K562 (cell line): ENCODE measurements around the gene TMEM131. TPM values are rescaled to one million over a fixed set of nuclear protein-coding genes. Genes with fewer than 3 reads are reported as not detected.
A peak's percentile ranks its signal among the peaks of the same experiment; 100 is the strongest.

Experiments used
- ATAC-seq: fragments of 200-7000 bp; cut with Tn5 transposase; 3 replicates; pipeline ENCODE4 v1.9.1; 2020; ENCODE audit warnings: moderate library complexity
- BruUV-seq: library from RNA; stranded (reverse); fragments of 400-500 nt; replicated peaks from 2 replicates; lab custom pipeline; 2021; lab: Mats Ljungman, UMichigan
- CTCF ChIA-PET: fragments of 300-600 bp; formaldehyde crosslinking; extraction: SDS; loops from one replicate; lab custom pipeline; 2021; ENCODE audit warnings: low intra/inter-chr PET ratio; lab: Yijun Ruan, JAX
- POLR2A ChIA-PET: fragments of 300-600, 350-650 bp; sonication (Branson Sonifier 250); formaldehyde crosslinking; extraction: SDS; loops from one replicate; lab custom pipeline; 2021; ENCODE audit warnings: antibody characterized with exemption, inconsistent platforms; lab: Yijun Ruan, JAX
- DNase-seq, 4 experiments: peaks; one replicate each; pipeline versions ENCODE4 v3.0.0 to v3.0.0-alpha.2; 2011 to 2018; ENCODE audit warnings: low spot score in 3 of 4, mixed read lengths in 3 of 4; ENCODE audit errors: extremely low read depth in 1 of 4
- FAIRE-seq: peaks from 2 replicates; lab custom pipeline; 2011; peaks lifted over from hg19 to GRCh38; lab: Jason Lieb, UNC
- H2AFZ ChIP-seq: 2 replicates; pipeline ENCODE4 v1.6.0; 2011; ENCODE audit warnings: low read depth, low read length, control low read depth, inconsistent platforms
- H3K27ac ChIP-seq: fragments of 200-600 bp; 3 replicates; pipeline ENCODE4 v1.8.0; 2011; ENCODE audit warnings: low read depth, mild to moderate bottlenecking, control low read depth, inconsistent platforms, low read length, moderate library complexity, mixed read lengths; ENCODE audit errors: extremely low read depth
- H3K27me3 ChIP-seq, 2 experiments: fragments of 300-600 bp in 1 of 2; 2 replicates in 1 of 2; 3 replicates in 1 of 2; pipeline versions ENCODE4 v1.6.0 to v1.8.0; 2011; ENCODE audit warnings: inconsistent platforms in 2 of 2, low read length in 2 of 2, mild to moderate bottlenecking in 1 of 2, mixed read lengths in 1 of 2, moderate library complexity in 1 of 2; ENCODE audit not compliant: control insufficient read depth in 2 of 2, insufficient read depth in 2 of 2
- H3K36me3 ChIP-seq: fragments of 300-600 bp; 3 replicates; pipeline ENCODE4 v1.8.0; 2011; ENCODE audit warnings: mild to moderate bottlenecking, low read length, inconsistent platforms; ENCODE audit not compliant: control insufficient read depth, insufficient read depth
- H3K4me1 ChIP-seq, 2 experiments: fragments of 200-600 bp in 1 of 2; replicated peaks in 1 of 2; 2 replicates in 1 of 2; 3 replicates in 1 of 2; pipeline versions ENCODE4 v1.5.1 to v1.8.0; 2011; ENCODE audit warnings: inconsistent platforms in 2 of 2, low read length in 2 of 2, mild to moderate bottlenecking in 1 of 2, mixed read lengths in 1 of 2, moderate library complexity in 1 of 2; ENCODE audit not compliant: control insufficient read depth in 2 of 2, insufficient read depth in 2 of 2
- H3K4me2 ChIP-seq: 2 replicates; pipeline ENCODE4 v1.6.1; 2011; ENCODE audit warnings: low read length, control low read depth, inconsistent platforms, mixed read lengths; ENCODE audit not compliant: insufficient read depth
- H3K4me3 ChIP-seq: fragments of 200-600 bp; sonication (generic), shearing (Covaris generic); 2 replicates; pipeline ENCODE4 v1.5.1; 2016; ENCODE audit warnings: control low read depth, inconsistent platforms
- H3K79me2 ChIP-seq: fragments of 200-600 bp; 3 replicates; pipeline ENCODE4 v1.8.0; 2011; ENCODE audit warnings: low read length, inconsistent platforms; ENCODE audit not compliant: control insufficient read depth, insufficient read depth
- H3K9ac ChIP-seq, 2 experiments: 2 replicates each; pipeline versions ENCODE4 v1.6.0 to v1.6.1; 2011; ENCODE audit warnings: low read depth in 2 of 2, low read length in 2 of 2, control low read depth in 1 of 2, inconsistent platforms in 1 of 2, mild to moderate bottlenecking in 1 of 2, mixed read lengths in 1 of 2; ENCODE audit not compliant: insufficient read depth in 1 of 2
- H3K9me1 ChIP-seq: one replicate; pipeline ENCODE4 v1.6.0; 2011; ENCODE audit warnings: inconsistent platforms, mild to moderate bottlenecking, low read length, moderate library complexity; ENCODE audit not compliant: control insufficient read depth, insufficient read depth
- H3K9me3 ChIP-seq: replicated peaks from 2 replicates; pipeline ENCODE4 v1.5.1; 2011; ENCODE audit warnings: low read depth, low read length, inconsistent platforms; ENCODE audit not compliant: control insufficient read depth, insufficient read depth
- H4K20me1 ChIP-seq: replicated peaks from 2 replicates; pipeline ENCODE4 v1.6.1; 2011; ENCODE audit warnings: low read length, inconsistent platforms, mixed read lengths; ENCODE audit not compliant: control insufficient read depth, insufficient read depth
- BMI1 ChIP-seq: fragments of 150-350 bp; IDR thresholded peaks from 2 replicates; pipeline ENCODE4 v1.6.1; 2014; ENCODE audit warnings: low read length
- CREB1 ChIP-seq, 2 experiments: sonication (generic) in 1 of 2; formaldehyde crosslinking in 1 of 2; IDR thresholded peaks; 2 replicates each; pipeline versions ENCODE4 v1.6.1 to v1.8.0; 2012 to 2022; ENCODE audit warnings: inconsistent platforms in 1 of 2, mild to moderate bottlenecking in 1 of 2, missing genetic modification reagents in 1 of 2, moderate library complexity in 1 of 2
- HMBOX1 ChIP-seq: sonication (generic); IDR thresholded peaks from 2 replicates; pipeline ENCODE4 v1.6.1; 2016
- IFI16 ChIP-seq: fragments of 250-450 bp; sonication (Bioruptor Pico); IDR thresholded peaks from 2 replicates; pipeline ENCODE4 v2.1.2; 2022; ENCODE audit warnings: mild to moderate bottlenecking, inconsistent platforms
- KAT7 ChIP-seq: sonication (generic); formaldehyde crosslinking; IDR thresholded peaks from 2 replicates; pipeline ENCODE4 v1.8.0; 2022; ENCODE audit warnings: missing genetic modification reagents, mild to moderate bottlenecking, borderline replicate concordance
- PRPF4 ChIP-seq: fragments of 200-400 bp; formaldehyde crosslinking; IDR thresholded peaks from one replicate; pipeline ENCODE4 v1.6.1; 2017; ENCODE audit warnings: low read length, low read depth, mild to moderate bottlenecking; ENCODE audit not compliant: insufficient read depth, poor library complexity, severe bottlenecking
- PTTG1 ChIP-seq: fragments of 450-650 bp; IDR thresholded peaks from 2 replicates; pipeline ENCODE4 v1.6.1; 2016; ENCODE audit warnings: low read depth, mild to moderate bottlenecking, missing genetic modification characterization, missing compliant biosample characterization
- SAP30 ChIP-seq: fragments of 200-600 bp; sonication (generic); IDR thresholded peaks from 2 replicates; pipeline ENCODE4 v1.6.1; 2012; ENCODE audit warnings: borderline replicate concordance, low read depth, mild to moderate bottlenecking, moderate library complexity, low read length, control low read depth, inconsistent platforms; ENCODE audit not compliant: insufficient read depth, poor library complexity, severe bottlenecking
- SIRT6 ChIP-seq: IDR thresholded peaks from one replicate; pipeline ENCODE4 v1.6.1; 2012; ENCODE audit warnings: low read depth, mild to moderate bottlenecking, control low read depth, inconsistent platforms, low read length, moderate library complexity
- SMARCC2 ChIP-seq: fragments of 450-650 bp; IDR thresholded peaks from 2 replicates; pipeline ENCODE4 v1.6.1; 2017; ENCODE audit warnings: antibody characterized with exemption, moderate library complexity, mild to moderate bottlenecking, low read depth
- SNIP1 ChIP-seq: fragments of 450-650 bp; IDR thresholded peaks from 2 replicates; pipeline ENCODE4 v1.7.1; 2017; ENCODE audit warnings: low read depth, mild to moderate bottlenecking
- TOE1 ChIP-seq, 2 experiments: fragments of 450-650 bp in 1 of 2; sonication (generic) in 1 of 2; formaldehyde crosslinking in 1 of 2; IDR thresholded peaks; 2 replicates each; pipeline versions ENCODE4 v1.7.1 to v1.8.0; 2016 to 2022; ENCODE audit warnings: borderline replicate concordance in 2 of 2, mild to moderate bottlenecking in 2 of 2, antibody characterized with exemption in 1 of 2, inconsistent platforms in 1 of 2, low read depth in 1 of 2, missing genetic modification reagents in 1 of 2, moderate library complexity in 1 of 2
- WGBS: fragments of 100-300 bp; shearing (Covaris generic); methylation state at CpG from one replicate; pipeline ENCODE4 v1.1.6; 2016; ENCODE audit warnings: low coverage, mixed read lengths; ENCODE audit not compliant: insufficient coverage; ENCODE audit errors: missing lambda C conversion rate; 5-methylcytosine and 5-hydroxymethylcytosine counted together
- in situ Hi-C: fragments of 300-500 bp; cut with MboI; formaldehyde crosslinking; loops from 4 replicates; pipeline ENCODE4 v1.15.0; 2018; ENCODE audit warnings: inconsistent platforms, mixed read lengths
- intact Hi-C: fragments of 100-400 bp; cut with micrococcal nuclease; formaldehyde crosslinking; loops from 2 replicates; pipeline ENCODE4 v1.14.2; 2022
- polyA plus RNA-seq, 8 experiments: library from polyadenylated mRNA; depleted of rRNA in 4 of 8; stranded (reverse) in 5 of 8; unstranded in 3 of 8; fragments of >200 nt; fragmentation: Nextera tagmentation in 2 of 8; fragmentation: Illumina TruSeq in 1 of 8; extraction: Ambion mirVana in 2 of 8; extraction: Trizol in 1 of 8; gene quantifications; 2 replicates each; pipeline versions ENCODE4 v1.2.1 to v1.2.3, GENCODE V29; 2011 to 2014; ENCODE audit warnings: inconsistent platforms in 1 of 8, missing spikeins in 1 of 8
- total RNA-seq, 7 experiments: library from RNA; depleted of rRNA in 6 of 7; stranded (reverse); fragments of >200 nt in 6 of 7; fragmentation: Illumina TruSeq in 2 of 7; extraction: Trizol in 2 of 7; gene quantifications; 2 replicates each; pipeline versions ENCODE4 v1.2.1 to v1.2.3, GENCODE V29; 2011 to 2021; ENCODE audit warnings: low replicate concordance in 1 of 7

Gene TMEM131
- total and polyA plus RNA-seq, 9 of the 15 experiments (the other 6 are each of a cell fraction or from before 2014, with no cell fraction given): 2.5 to 21.1 (median 12.4) TPM

- DNase-seq (no peak), ATAC-seq (no peak), FAIRE-seq (no peak)
- TSS peak; percentile 41 for BruUV-seq
- intact Hi-C loops (no loop called here), in situ Hi-C loops (no loop called here)
- Histone ChIP-seq H2AFZ (peak overlapping the region; percentile 99), H3K9me1 (no peaks in the 10 kb centered on the region), H3K4me2 (peak overlapping the region; percentile 94), H3K9me3 (no peaks in the 10 kb centered on the region), H3K79me2 (peaks cover 61% of the 10 kb centered on the region), H4K20me1 (peaks cover 4% of the 10 kb centered on the region; the same call in 1 of the 2 replicates), H3K4me3 (peak overlapping the region; percentile 86), H3K27ac (no peak overlapping the region; the same call in 2 of the 3 replicates), H3K9ac (peak overlapping the region in 1 of 2 experiments; percentile 88; a peak in 3 of 4 replicates), H3K27me3 (no peaks in the 10 kb centered on the region), H3K4me1 (peaks cover 6 to 12% of the 10 kb centered on the region in 2 experiments), H3K36me3 (no peaks in the 10 kb centered on the region)
- POLR2A ChIA-PET: interaction anchor here (1.0 kb wide), 1 partner anchor 27 kb away, joined by 3 read pairs; no protein-coding TSS in a partner anchor
- WGBS: 0% methylated on average over 4 of the region's 4 CpGs
- CTCF ChIA-PET: interaction anchor here (0.6 kb wide), 1 partner anchor 1874 kb away, joined by 3 read pairs; no protein-coding TSS in a partner anchor
- TF ChIP-seq KAT7 (CRISPR knock-in tag): no peak
- TF ChIP-seq TOE1 (IDR thresholded peaks at IDR 0.05; ENCODE audit: borderline replicate concordance): no peak
- no peak for TF ChIP-seq TOE1 (CRISPR knock-in tag; IDR thresholded peaks at IDR 0.05; ENCODE audit: borderline replicate concordance, low read depth)
- no peak for TF ChIP-seq IFI16 (CRISPR knock-in tag)
- TF ChIP-seq SNIP1: no peak
Measured at GRCh38 chr2:97994476-97994875, 1.3 kb downstream of the TMEM131 start.

- CTCF ChIA-PET: no interaction called here
- in situ Hi-C loops (no loop called here), intact Hi-C loops (no loop called here)
- H3K9me1 ChIP-seq: no peaks in the 10 kb centered on the region
- H2AFZ ChIP-seq: no peak overlapping the region
- peak overlapping the region in 1 of 2 experiments; percentile 88; a peak in 2 of 4 replicates for H3K9ac ChIP-seq
- peaks cover 65% of the 10 kb centered on the region for H3K79me2 ChIP-seq
- H3K4me2 ChIP-seq: peak overlapping the region; percentile 94
- peak overlapping the region; percentile 86 for H3K4me3 ChIP-seq
- H3K4me1 ChIP-seq: peaks cover 6 to 12% of the 10 kb centered on the region in 2 experiments
- POLR2A ChIA-PET: no interaction called here
- ATAC-seq (no peak), FAIRE-seq (peak; percentile 70), DNase-seq (peak in 1 of 4 experiments; percentile 21)
- H4K20me1 ChIP-seq: peaks cover 4% of the 10 kb centered on the region; the same call in 1 of the 2 replicates
- no TSS peak for BruUV-seq
- no peak overlapping the region; the same call in 2 of the 3 replicates for H3K27ac ChIP-seq
- TF ChIP-seq HMBOX1: 0 out of 2 replicates have a peak, but pooled peaks have one; percentile 21
- peak; percentile 17 for TF ChIP-seq SAP30
- no peak for TF ChIP-seq SIRT6
- TF ChIP-seq SMARCC2: no peak
- no peak for TF ChIP-seq CREB1 (IDR thresholded peaks at IDR 0.05)
- no peak for TF ChIP-seq CREB1 (CRISPR knock-in tag; IDR thresholded peaks at IDR 0.05)
- no peak for TF ChIP-seq BMI1
- TF ChIP-seq PTTG1: no peak
- no peak for TF ChIP-seq PRPF4
- no peaks in the 10 kb centered on the region for H3K9me3 ChIP-seq
- WGBS: 19% methylated on average over 6 of the region's 6 CpGs
- H3K36me3 ChIP-seq: no peaks in the 10 kb centered on the region
- H3K27me3 ChIP-seq: no peaks in the 10 kb centered on the region
Measured at GRCh38 chr2:97993926-97994325, 1.8 kb downstream of the TMEM131 start.
